ENCODE measurements around the gene SLC44A1. TPM values are rescaled to one million over a fixed set of nuclear protein-coding genes. Genes with fewer than 3 reads are reported as not detected.

The SLC44A1 gene
- total RNA-seq, 3 donors from 2014 or later = 85.1 to 183 (median 121) TPM

DNA sequence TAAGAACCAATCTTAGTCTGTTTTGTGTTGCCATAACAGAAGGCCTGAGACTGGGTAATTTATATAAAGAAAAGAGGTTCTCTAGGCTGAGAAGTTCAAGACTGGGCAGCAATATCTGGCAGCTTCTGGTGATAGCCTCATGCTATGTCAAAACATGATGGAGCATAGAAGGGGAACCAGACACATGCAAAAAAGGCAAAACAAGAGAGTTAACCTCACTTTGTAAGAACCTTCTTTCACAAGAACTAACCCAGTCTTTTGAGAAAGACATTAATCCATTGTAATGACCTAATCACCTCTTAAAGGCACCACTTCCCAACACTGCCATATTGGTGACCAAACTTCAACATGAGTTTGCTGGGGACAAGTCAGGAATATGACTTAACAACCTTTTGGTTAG lies 240.7 kb downstream of the SLC44A1 start:
- DNase-seq (no peak), ATAC-seq (no peak)
- intact Hi-C loops (cut with DNase I, micrococcal nuclease) = no loop called here
- Histone ChIP-seq H3K4me3 (no peak overlapping the region), H3K4me1 (ENCODE audit: low read depth) (no peaks in the 10 kb centered on the region), H3K36me3 (ENCODE audit: low read depth) (no peaks in the 10 kb centered on the region), H3K9me3 (no peaks in the 10 kb centered on the region)
- TF ChIP-seq, protein P1, sequence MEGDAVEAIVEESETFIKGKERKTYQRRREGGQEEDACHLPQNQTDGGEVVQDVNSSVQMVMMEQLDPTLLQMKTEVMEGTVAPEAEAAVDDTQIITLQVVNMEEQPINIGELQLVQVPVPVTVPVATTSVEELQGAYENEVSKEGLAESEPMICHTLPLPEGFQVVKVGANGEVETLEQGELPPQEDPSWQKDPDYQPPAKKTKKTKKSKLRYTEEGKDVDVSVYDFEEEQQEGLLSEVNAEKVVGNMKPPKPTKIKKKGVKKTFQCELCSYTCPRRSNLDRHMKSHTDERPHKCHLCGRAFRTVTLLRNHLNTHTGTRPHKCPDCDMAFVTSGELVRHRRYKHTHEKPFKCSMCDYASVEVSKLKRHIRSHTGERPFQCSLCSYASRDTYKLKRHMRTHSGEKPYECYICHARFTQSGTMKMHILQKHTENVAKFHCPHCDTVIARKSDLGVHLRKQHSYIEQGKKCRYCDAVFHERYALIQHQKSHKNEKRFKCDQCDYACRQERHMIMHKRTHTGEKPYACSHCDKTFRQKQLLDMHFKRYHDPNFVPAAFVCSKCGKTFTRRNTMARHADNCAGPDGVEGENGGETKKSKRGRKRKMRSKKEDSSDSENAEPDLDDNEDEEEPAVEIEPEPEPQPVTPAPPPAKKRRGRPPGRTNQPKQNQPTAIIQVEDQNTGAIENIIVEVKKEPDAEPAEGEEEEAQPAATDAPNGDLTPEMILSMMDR (IDR thresholded peaks at IDR 0.05) = no peak

Other genes starting within 250 kb of the SLC44A1 start
- gene FSD1L, start 203.4 kb downstream of the SLC44A1 start, total RNA-seq = 1 to 10 TPM; 7.8 to 9.9 (median 9.9) TPM